HCT116 (cell line): ENCODE measurements around the gene SMIM11. TPM values are rescaled to one million over a fixed set of nuclear protein-coding genes. Genes with fewer than 3 reads are reported as not detected.

Experiments
- ATAC-seq: fragments of 200-7000 bp; cut with Tn5 transposase; 2 replicates; pipeline ENCODE4 v1.9.1; 2020; ENCODE audit warnings: mild to moderate bottlenecking, moderate library complexity
- BruUV-seq: library from RNA; stranded (reverse); fragments of 400-500 nt; replicated peaks from 2 replicates; lab custom pipeline; 2021; lab: Mats Ljungman, UMichigan
- CTCF ChIA-PET: fragments of 300-600 bp; sonication (Branson Sonifier 250); formaldehyde crosslinking; loops from one replicate; lab custom pipeline; 2021; ENCODE audit warnings: antibody characterized with exemption; lab: Charles Lee
- POLR2A ChIA-PET: fragments of 300-600, 350-600 bp; sonication (Branson Sonifier 250); formaldehyde crosslinking; loops from one replicate; lab custom pipeline; 2021; ENCODE audit warnings: antibody characterized with exemption; lab: Charles Lee
- RAD21 ChIA-PET, 2 experiments: fragments of 300-600 bp; sonication (Branson Sonifier 250); formaldehyde crosslinking; loops; one replicate each; lab custom pipeline; 2023; ENCODE audit warnings: low total read pairs in 2 of 2; ENCODE audit not compliant: uncharacterized antibody in 2 of 2, unreplicated experiment in 2 of 2, low non-redundant PET in 1 of 2; lab: Charles Lee
- DNase-seq: peaks from one replicate; pipeline ENCODE4 v3.0.0-alpha.2; 2010; ENCODE audit warnings: low read depth, low spot score
- H2AFZ ChIP-seq: fragments of 200-600 bp; shearing (Covaris generic), sonication (generic); 2 replicates; pipeline ENCODE4 v1.6.1; 2017; ENCODE audit warnings: low read depth, mixed run types, mixed read lengths, antibody characterized with exemption, low read length; ENCODE audit not compliant: poor library complexity, severe bottlenecking
- H3K27ac ChIP-seq: 2 replicates; pipeline ENCODE4 v1.5.1; 2012; ENCODE audit warnings: low read depth, low read length
- H3K27me3 ChIP-seq: fragments of 200-600 bp; sonication (generic); 2 replicates; pipeline ENCODE4 v1.6.1; 2016; ENCODE audit warnings: mixed run types, low read length, mixed read lengths; ENCODE audit not compliant: insufficient read depth
- H3K36me3 ChIP-seq, 2 experiments: fragments of 200-500 bp in 1 of 2; fragments of 200-600 bp in 1 of 2; sonication (Bioruptor generic) in 1 of 2; sonication (generic) in 1 of 2; 2 replicates each; pipeline versions ENCODE4 v1.5.1 to v1.6.1; 2014 to 2016; ENCODE audit warnings: low read length in 2 of 2, inconsistent platforms in 1 of 2, mixed read lengths in 1 of 2, mixed run types in 1 of 2; ENCODE audit not compliant: insufficient read depth in 2 of 2, control insufficient read depth in 1 of 2
- H3K4me1 ChIP-seq, 2 experiments: fragments of 200-600 bp in 1 of 2; sonication (generic) in 1 of 2; 2 replicates each; pipeline versions ENCODE4 v1.5.1 to v1.6.1; 2012 to 2017; ENCODE audit warnings: low read length in 2 of 2, inconsistent platforms in 1 of 2, mild to moderate bottlenecking in 1 of 2, mixed read lengths in 1 of 2, mixed run types in 1 of 2, moderate library complexity in 1 of 2; ENCODE audit not compliant: insufficient read depth in 2 of 2, control insufficient read depth in 1 of 2
- H3K4me2 ChIP-seq: fragments of 200-600 bp; sonication (generic); 2 replicates; pipeline ENCODE4 v1.6.1; 2017; ENCODE audit warnings: mixed run types, low read length, mixed read lengths
- H3K4me3 ChIP-seq, 2 experiments: fragments of 200-600 bp in 1 of 2; sonication (generic) in 1 of 2; replicated peaks in 1 of 2; 2 replicates each; pipeline ENCODE4 v1.5.1; 2011 to 2016; ENCODE audit warnings: low read length in 2 of 2, control low read depth in 1 of 2, low read depth in 1 of 2, mild to moderate bottlenecking in 1 of 2, mixed read lengths in 1 of 2, mixed run types in 1 of 2
- H3K79me2 ChIP-seq: fragments of 200-600 bp; sonication (generic); 2 replicates; pipeline ENCODE4 v1.6.1; 2017; ENCODE audit warnings: mild to moderate bottlenecking, mixed run types, low read length, moderate library complexity, mixed read lengths; ENCODE audit not compliant: insufficient read depth
- H3K9ac ChIP-seq: fragments of 200-600 bp; sonication (generic); 2 replicates; pipeline ENCODE4 v1.6.1; 2016; ENCODE audit warnings: low read length, mixed read lengths
- H3K9me2 ChIP-seq: fragments of 200-600 bp; sonication (generic), shearing (Covaris generic); 2 replicates; pipeline ENCODE4 v1.6.1; 2017; ENCODE audit warnings: mixed run types, mild to moderate bottlenecking, moderate library complexity; ENCODE audit not compliant: insufficient read depth
- H3K9me3 ChIP-seq, 2 experiments: fragments of 200-500 bp in 1 of 2; fragments of 200-600 bp in 1 of 2; sonication (Bioruptor generic) in 1 of 2; sonication (generic) in 1 of 2; 2 replicates each; pipeline ENCODE4 v1.6.1; 2014 to 2017; ENCODE audit warnings: low read length in 2 of 2, mixed read lengths in 2 of 2, inconsistent platforms in 1 of 2, low read depth in 1 of 2, mild to moderate bottlenecking in 1 of 2, mixed run types in 1 of 2, moderate library complexity in 1 of 2; ENCODE audit not compliant: control insufficient read depth in 1 of 2, insufficient read depth in 1 of 2
- H4K20me1 ChIP-seq: fragments of 200-600 bp; sonication (generic), shearing (Covaris generic); 2 replicates; pipeline ENCODE4 v1.6.1; 2017; ENCODE audit warnings: mixed run types, mild to moderate bottlenecking, moderate library complexity; ENCODE audit not compliant: insufficient read depth
- ATF3 ChIP-seq: IDR thresholded peaks from 2 replicates; pipeline ENCODE4 v1.6.1; 2012
- MAX ChIP-seq: IDR thresholded peaks from 2 replicates; pipeline ENCODE4 v1.6.1; 2012
- RAD21 ChIP-seq: IDR thresholded peaks from 2 replicates; pipeline ENCODE4 v1.6.1; 2012; ENCODE audit warnings: low read depth, mild to moderate bottlenecking
- SIN3A ChIP-seq: IDR thresholded peaks from 2 replicates; pipeline ENCODE4 v1.6.1; 2012; ENCODE audit warnings: low read depth
- SP1 ChIP-seq: IDR thresholded peaks from 2 replicates; pipeline ENCODE4 v1.6.1; 2012; ENCODE audit warnings: low read depth
- TCF7L2 ChIP-seq: IDR thresholded peaks from 2 replicates; pipeline ENCODE4 v1.7.0; 2011; ENCODE audit warnings: borderline replicate concordance, inconsistent platforms; ENCODE audit not compliant: insufficient read depth, insufficient read length; ENCODE audit errors: extremely low read depth
- ZBTB33 ChIP-seq: IDR thresholded peaks from 2 replicates; pipeline ENCODE4 v1.6.1; 2011; ENCODE audit warnings: mild to moderate bottlenecking, low read length, moderate library complexity; ENCODE audit not compliant: insufficient replicate concordance; ENCODE audit errors: extremely low read depth
- ZFX ChIP-seq: fragments of 450-650 bp; IDR thresholded peaks from 2 replicates; pipeline ENCODE4 v1.6.1; 2017
- ZNF274 ChIP-seq: fragments of 200-500 bp; sonication (Bioruptor generic); IDR thresholded peaks from 2 replicates; pipeline ENCODE4 v1.6.1; 2014; ENCODE audit warnings: mild to moderate bottlenecking, low read depth, low read length, inconsistent platforms
- intact Hi-C: fragments of 100-400 bp; cut with micrococcal nuclease; formaldehyde crosslinking; loops from 2 replicates; pipeline ENCODE4 v1.10.0; 2022
- total RNA-seq: library from RNA; stranded (reverse); gene quantifications from one replicate; pipeline ENCODE4 v1.2.1, GENCODE V29; 2021; ENCODE audit not compliant: unreplicated experiment

The SMIM11 gene
- total RNA-seq, 1 experiment from 2014 or later: 18.9 TPM

GRCh38 chr21:34342476-34342875, 32.8 kb upstream of the SMIM11 start:
- BruUV-seq: no TSS peak
- Histone ChIP-seq H3K36me3 (no peaks in the 10 kb centered on the region), H3K9me3 (no peaks in the 10 kb centered on the region), H3K4me1 (peaks cover 0 to 6% of the 10 kb centered on the region in 2 experiments; a peak in 1 of 4 replicates), H3K9ac (no peak overlapping the region), H3K4me3 (no peak overlapping the region), H3K27ac (no peak overlapping the region), H3K4me2 (no peak overlapping the region), H4K20me1 (no peaks in the 10 kb centered on the region), H3K27me3 (no peaks in the 10 kb centered on the region), H3K79me2 (no peaks in the 10 kb centered on the region), H2AFZ (no peak overlapping the region), H3K9me2 (no peaks in the 10 kb centered on the region)
- RAD21 ChIA-PET: no interaction called here
- ATAC-seq (no peak), DNase-seq (no peak)
- intact Hi-C loops: no loop called here
- TF ChIP-seq RAD21 (no peak), SP1 (no peak), ZNF274 (no peak), SIN3A (no peak)
- CTCF ChIA-PET: no interaction called here
- POLR2A ChIA-PET: no interaction called here

GRCh38 chr21:34343347-34343746, 32.0 kb upstream of the SMIM11 start:
- no peak for TF ChIP-seq RAD21
- no peak for TF ChIP-seq ZNF274
- no peak for TF ChIP-seq ZBTB33
- TF ChIP-seq MAX: no peak
- no peak for TF ChIP-seq TCF7L2
- no peak for TF ChIP-seq ATF3
- TF ChIP-seq ZFX: no peak
- no peak for TF ChIP-seq SIN3A
- Histone ChIP-seq H4K20me1 (no peaks in the 10 kb centered on the region), H3K4me2 (no peak overlapping the region), H3K27ac (no peak overlapping the region), H3K4me1 (peaks cover 0 to 4% of the 10 kb centered on the region in 2 experiments; a peak in 1 of 4 replicates), H3K36me3 (no peaks in the 10 kb centered on the region), H3K4me3 (no peak overlapping the region), H3K79me2 (no peaks in the 10 kb centered on the region), H3K27me3 (no peaks in the 10 kb centered on the region), H3K9ac (no peak overlapping the region), H2AFZ (no peak overlapping the region), H3K9me2 (no peaks in the 10 kb centered on the region), H3K9me3 (no peaks in the 10 kb centered on the region)
- CTCF ChIA-PET: interaction anchor here (0.6 kb wide), 1 partner anchor 759 kb away, joined by 3 read pairs; no protein-coding TSS in a partner anchor
- POLR2A ChIA-PET: no interaction called here
- RAD21 ChIA-PET: interaction anchor here in 1 of 2 experiments (0.6 kb wide), 1 partner anchor 388 kb away, joined by 5 read pairs; no protein-coding TSS in a partner anchor
- intact Hi-C loops: no loop called here
- BruUV-seq: no TSS peak
- ATAC-seq (no peak), DNase-seq (no peak)
